GM12864 (cell line): ENCODE data around the gene CCIN.
"Not testable (repeated sequence)": the region's sequence is repeated elsewhere in the genome, so short reads cannot be mapped to it uniquely, and the experiment has no call there.

Source experiments
- DNase-seq: peaks from one replicate; pipeline ENCODE4 v3.0.0-alpha.2; 2011; ENCODE audit warnings: low read depth
- H3K4me3 ChIP-seq: 2 replicates; pipeline ENCODE4 v1.5.1; 2011; ENCODE audit warnings: mild to moderate bottlenecking, low read depth, low read length, control low read depth
- CTCF ChIP-seq: IDR thresholded peaks from 2 replicates; pipeline ENCODE4 v1.5.1; 2011; ENCODE audit warnings: low read depth, mild to moderate bottlenecking, moderate library complexity, low read length, control low read depth, inconsistent platforms; ENCODE audit errors: missing control alignments

CCIN gene

GRCh38 chr9:36174731-36175130 is 5.5 kb downstream of the CCIN start:
- H3K4me3 ChIP-seq: no peak overlapping the region
- no peak for DNase-seq
- TF ChIP-seq CTCF: no peak

GRCh38 chr9:36175209-36175608 is 6.0 kb downstream of the CCIN start:
- H3K4me3 ChIP-seq, DNase-seq: not testable (repeated sequence)

GRCh38 chr9:36176496-36176895 is 7.3 kb downstream of the CCIN start:
- not testable (repeated sequence) for DNase-seq, H3K4me3 ChIP-seq

- DNase-seq: no peak
- no peak for TF ChIP-seq CTCF
- no peak overlapping the region for H3K4me3 ChIP-seq
Measured at GRCh38 chr9:36177571-36177970, 8.4 kb downstream of the CCIN start.

- not testable (repeated sequence) for H3K4me3 ChIP-seq, DNase-seq
Measured at GRCh38 chr9:36180243-36180642, 11.1 kb downstream of the CCIN start.

GRCh38 chr9:36187414-36187813 is 18.2 kb downstream of the CCIN start:
- no peak overlapping the region for H3K4me3 ChIP-seq
- TF ChIP-seq CTCF: no peak
- DNase-seq: no peak

GRCh38 chr9:36188212-36188611 is 19.0 kb downstream of the CCIN start:
- no peak for DNase-seq
- no peak overlapping the region for H3K4me3 ChIP-seq
- no peak for TF ChIP-seq CTCF

GRCh38 chr9:36189976-36190375 is 20.8 kb downstream of the CCIN start:
- TF ChIP-seq CTCF: no peak
- DNase-seq: no peak
- peak overlapping the region; percentile 97 for H3K4me3 ChIP-seq
